IMR-90 (cell line): ENCODE measurements around the gene KLHL25. TPM values are rescaled to one million over a fixed set of nuclear protein-coding genes. Genes with fewer than 3 reads are reported as not detected.

Experiments
- ATAC-seq: fragments of 200-7000 bp; cut with Tn5 transposase; 2 replicates; pipeline ENCODE4 v1.9.1; 2020; ENCODE audit warnings: low read depth, mild to moderate bottlenecking, moderate library complexity
- BruUV-seq: library from RNA; stranded (reverse); fragments of 400-500 nt; replicated peaks from 2 replicates; lab custom pipeline; 2021; lab: Mats Ljungman, UMichigan
- CTCF ChIA-PET: fragments of 300-600 bp; formaldehyde crosslinking; extraction: SDS; loops from one replicate; lab custom pipeline; 2021; ENCODE audit warnings: antibody characterized with exemption; lab: Yijun Ruan, JAX
- POLR2A ChIA-PET: fragments of 300-600 bp; sonication (Branson Sonifier 250); formaldehyde crosslinking; loops from one replicate; lab custom pipeline; 2022; ENCODE audit warnings: antibody characterized with exemption; ENCODE audit not compliant: unreplicated experiment; lab: Charles Lee
- DNase-seq: peaks from one replicate; pipeline ENCODE4 v3.0.0; 2013
- H2AFZ ChIP-seq: replicated peaks from 2 replicates; pipeline ENCODE3; 2013; ENCODE audit warnings: low read length, mild to moderate bottlenecking; ENCODE audit not compliant: poor library complexity
- H2AK5ac ChIP-seq: 2 replicates; pipeline ENCODE4 v1.6.1; 2013; ENCODE audit warnings: low read depth, low read length, inconsistent platforms
- H2AK9ac ChIP-seq: replicated peaks from 2 replicates; pipeline ENCODE3; 2013; ENCODE audit warnings: mild to moderate bottlenecking, low read depth, low read length, moderate library complexity; ENCODE audit not compliant: poor library complexity
- H2BK120ac ChIP-seq: 2 replicates; pipeline ENCODE4 v1.6.1; 2013; ENCODE audit warnings: low read depth, low read length, inconsistent platforms
- H2BK15ac ChIP-seq: 3 replicates; pipeline ENCODE4 v1.6.1; 2013; ENCODE audit warnings: low read depth, low read length, inconsistent platforms
- H2BK20ac ChIP-seq: 2 replicates; pipeline ENCODE4 v1.6.1; 2013; ENCODE audit warnings: low read depth, mild to moderate bottlenecking, inconsistent platforms, low read length, moderate library complexity
- H2BK5ac ChIP-seq: 2 replicates; pipeline ENCODE4 v1.6.1; 2013; ENCODE audit warnings: mild to moderate bottlenecking, low read depth, low read length, inconsistent platforms; ENCODE audit not compliant: poor library complexity, severe bottlenecking
- H3K14ac ChIP-seq: replicated peaks from 2 replicates; pipeline ENCODE4 v1.6.1; 2013; ENCODE audit warnings: low read depth, low read length, inconsistent platforms
- H3K18ac ChIP-seq: 2 replicates; pipeline ENCODE4 v1.6.1; 2013; ENCODE audit warnings: low read depth, low read length, control low read depth
- H3K23ac ChIP-seq: 2 replicates; pipeline ENCODE4 v1.6.1; 2013; ENCODE audit warnings: low read depth, low read length, inconsistent platforms
- H3K27ac ChIP-seq: 2 replicates; pipeline ENCODE4 v1.5.1; 2013; ENCODE audit warnings: mild to moderate bottlenecking, control low read depth, low read length; ENCODE audit not compliant: insufficient read depth
- H3K27me3 ChIP-seq: 2 replicates; pipeline ENCODE4 v1.6.1; 2013; ENCODE audit warnings: low read length; ENCODE audit not compliant: control insufficient read depth, insufficient read depth
- H3K36me3 ChIP-seq: 2 replicates; pipeline ENCODE4 v1.6.1; 2013; ENCODE audit warnings: low read length, mixed read lengths; ENCODE audit not compliant: control insufficient read depth, insufficient read depth
- H3K4ac ChIP-seq: 2 replicates; pipeline ENCODE4 v1.6.1; 2013; ENCODE audit warnings: low read depth, low read length, inconsistent platforms
- H3K4me1 ChIP-seq: 2 replicates; pipeline ENCODE4 v1.6.1; 2013; ENCODE audit warnings: low read length, mixed read lengths; ENCODE audit not compliant: control insufficient read depth, insufficient read depth
- H3K4me2 ChIP-seq: 2 replicates; pipeline ENCODE4 v1.6.1; 2013; ENCODE audit warnings: low read depth, mild to moderate bottlenecking, control low read depth, low read length, moderate library complexity
- H3K4me3 ChIP-seq: 2 replicates; pipeline ENCODE4 v1.5.1; 2013; ENCODE audit warnings: low read depth, mild to moderate bottlenecking, control low read depth, low read length, moderate library complexity; ENCODE audit not compliant: insufficient read depth
- H3K56ac ChIP-seq: 2 replicates; pipeline ENCODE4 v1.6.1; 2013; ENCODE audit warnings: low read length, inconsistent platforms; ENCODE audit not compliant: insufficient read depth; ENCODE audit errors: extremely low read depth
- H3K79me1 ChIP-seq, 2 experiments: 2 replicates each; pipeline ENCODE4 v1.6.1; 2013; ENCODE audit warnings: low read length in 2 of 2, inconsistent platforms in 1 of 2, low read depth in 1 of 2
- H3K9ac ChIP-seq: 2 replicates; pipeline ENCODE4 v1.6.1; 2013; ENCODE audit warnings: low read depth, low read length, control low read depth
- H3K9me1 ChIP-seq: 2 replicates; pipeline ENCODE4 v1.6.1; 2013; ENCODE audit warnings: low read length, inconsistent platforms; ENCODE audit not compliant: insufficient read depth
- H3K9me3 ChIP-seq: 2 replicates; pipeline ENCODE4 v1.6.1; 2013; ENCODE audit warnings: low read length; ENCODE audit not compliant: control insufficient read depth, insufficient read depth
- H4K20me1 ChIP-seq: 2 replicates; pipeline ENCODE4 v1.6.1; 2013; ENCODE audit warnings: low read length, inconsistent platforms; ENCODE audit not compliant: insufficient read depth
- H4K5ac ChIP-seq: 2 replicates; pipeline ENCODE4 v1.6.1; 2013; ENCODE audit warnings: mild to moderate bottlenecking, low read depth, low read length, control low read depth
- H4K8ac ChIP-seq, 2 experiments: 2 replicates each; pipeline ENCODE4 v1.6.1; 2013; ENCODE audit warnings: low read depth in 2 of 2, low read length in 2 of 2, control low read depth in 1 of 2, inconsistent platforms in 1 of 2
- H4K91ac ChIP-seq: 2 replicates; pipeline ENCODE4 v1.6.1; 2013; ENCODE audit warnings: low read depth, low read length, inconsistent platforms; ENCODE audit not compliant: insufficient read depth
- BHLHE40 ChIP-seq: fragments of 150-350 bp; IDR thresholded peaks from 2 replicates; pipeline ENCODE4 v1.6.1; 2016; ENCODE audit warnings: mild to moderate bottlenecking, low read depth, low read length
- CEBPB ChIP-seq: IDR thresholded peaks from 2 replicates; pipeline ENCODE4 v1.6.1; 2012; ENCODE audit warnings: low read depth, low read length, improper control_type of control experiment
- CHD1 ChIP-seq: IDR thresholded peaks from 2 replicates; pipeline ENCODE4 v1.6.1; 2012; ENCODE audit warnings: low read depth, low read length, improper control_type of control experiment
- FOS ChIP-seq: fragments of 150-350 bp; IDR thresholded peaks from 2 replicates; pipeline ENCODE4 v1.6.1; 2016; ENCODE audit warnings: low read depth, low read length
- MAFK ChIP-seq: IDR thresholded peaks from 2 replicates; pipeline ENCODE4 v1.6.1; 2012; ENCODE audit warnings: low read depth, low read length, improper control_type of control experiment
- MAZ ChIP-seq: IDR thresholded peaks from 2 replicates; pipeline ENCODE4 v1.6.1; 2012; ENCODE audit warnings: low read depth, mild to moderate bottlenecking, low read length, improper control_type of control experiment, moderate library complexity, borderline replicate concordance
- MXI1 ChIP-seq: IDR thresholded peaks from 2 replicates; pipeline ENCODE4 v1.6.1; 2012; ENCODE audit warnings: low read depth, mild to moderate bottlenecking, low read length, moderate library complexity, borderline replicate concordance
- NFE2L2 ChIP-seq: fragments of 150-350 bp; IDR thresholded peaks from 2 replicates; pipeline ENCODE4 v1.6.1; 2016; ENCODE audit warnings: low read depth, mild to moderate bottlenecking, low read length
- POLR2A ChIP-seq: IDR thresholded peaks from 2 replicates; pipeline ENCODE4 v1.6.1; 2012; ENCODE audit warnings: mild to moderate bottlenecking, low read depth, low read length
- RAD21 ChIP-seq: IDR thresholded peaks from 2 replicates; pipeline ENCODE4 v1.6.1; 2012; ENCODE audit warnings: low read length, improper control_type of control experiment
- RCOR1 ChIP-seq: IDR thresholded peaks from 2 replicates; pipeline ENCODE4 v1.6.1; 2012; ENCODE audit warnings: mild to moderate bottlenecking, low read length, improper control_type of control experiment; ENCODE audit not compliant: insufficient replicate concordance
- RFX5 ChIP-seq: IDR thresholded peaks from 2 replicates; pipeline ENCODE4 v1.8.0; 2012; ENCODE audit warnings: low read depth, mild to moderate bottlenecking, low read length, moderate library complexity
- SMC3 ChIP-seq: fragments of 150-350 bp; IDR thresholded peaks from 2 replicates; pipeline ENCODE4 v1.6.1; 2016; ENCODE audit warnings: low read depth, mild to moderate bottlenecking, antibody characterized with exemption, low read length, moderate library complexity
- WGBS, 2 experiments: methylation state at CpG; one replicate each; pipeline versions ENCODE4 v1.1.5 to v1.1.7; 2013; ENCODE audit warnings: missing lambda C conversion rate in 2 of 2; ENCODE audit not compliant: insufficient read length in 1 of 2; ENCODE audit errors: extremely low coverage in 2 of 2; 5-methylcytosine and 5-hydroxymethylcytosine counted together
- dilution Hi-C: fragments of 300-500 bp; cut with HindIII; formaldehyde crosslinking; loops from one replicate; pipeline ENCODE4 v1.14.3; 2018; ENCODE audit warnings: low sequenced_read_pairs; ENCODE audit not compliant: unreplicated experiment
- in situ Hi-C: fragments of 300-500 bp; cut with MboI; formaldehyde crosslinking; loops from 3 replicates; pipeline ENCODE4 v1.14.3; 2019; ENCODE audit warnings: low sequenced_read_pairs, inconsistent platforms, mixed read lengths
- intact Hi-C: fragments of 100-400 bp; cut with micrococcal nuclease; formaldehyde crosslinking; loops from 2 replicates; pipeline ENCODE4 v1.10.0; 2022
- polyA plus RNA-seq, 3 experiments: library from polyadenylated mRNA; depleted of rRNA; stranded (reverse); fragments of >200 nt; gene quantifications; 2 replicates each; pipeline ENCODE4 v1.2.3, GENCODE V29; 2012; ENCODE audit warnings: low replicate concordance in 1 of 3
- total RNA-seq: library from RNA; depleted of rRNA; stranded (reverse); fragments of >200 nt; gene quantifications from 2 replicates; pipeline ENCODE4 v1.2.3, GENCODE V29; 2012
- TF ChIP-seq, protein P1 (sequence below): fragments of 150-350 bp; IDR thresholded peaks from 2 replicates; pipeline ENCODE4 v1.6.1; 2016; ENCODE audit warnings: low read depth, mild to moderate bottlenecking, low read length, moderate library complexity, borderline replicate concordance
- TF ChIP-seq, protein P2 (sequence below): conservative IDR thresholded peaks from 2 replicates; pipeline ENCODE4 v1.5.1; 2012; ENCODE audit warnings: mild to moderate bottlenecking, low read depth, low read length, improper control_type of control experiment
- TF ChIP-seq, protein P3 (sequence below): fragments of 150-350 bp; IDR thresholded peaks from 2 replicates; pipeline ENCODE4 v1.6.1; 2017; ENCODE audit warnings: mild to moderate bottlenecking, antibody characterized with exemption, low read length, low read depth

Gene KLHL25
- total and polyA plus RNA-seq, 2 of the 4 experiments (the other 2 are of a cell fraction) = 2.7 to 5.6 TPM

DNA sequence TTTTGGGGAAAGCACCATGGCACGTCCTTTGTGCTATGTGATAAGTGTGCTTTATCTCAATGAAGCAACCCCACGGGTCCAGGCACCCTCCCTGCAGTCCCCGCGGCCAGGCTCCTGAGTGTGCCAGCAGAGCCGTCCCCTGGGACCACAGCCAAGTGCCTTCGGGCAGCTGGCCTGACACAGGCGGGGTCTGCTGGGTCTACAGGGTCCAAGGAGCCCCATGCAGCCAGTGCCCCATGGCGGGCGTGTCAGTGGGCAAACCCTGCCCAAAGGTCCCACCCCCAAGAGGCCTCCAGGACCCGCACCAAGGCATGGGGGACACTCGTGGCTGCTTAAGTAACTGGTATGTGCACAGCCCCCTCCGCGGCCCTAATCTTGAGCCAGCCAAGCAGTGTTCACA, 35.3 kb downstream of the KLHL25 start:
- Histone ChIP-seq H3K56ac (no peak overlapping the region), H3K27me3 (no peaks in the 10 kb centered on the region), H2BK120ac (no peak overlapping the region), H4K8ac (no peak overlapping the region), H3K4me2 (no peak overlapping the region), H2BK15ac (no peak overlapping the region), H3K9ac (no peak overlapping the region), H4K5ac (no peak overlapping the region), H3K9me1 (0 out of 2 replicates have a peak, but pooled peaks cover 3% of the 10 kb centered on the region), H3K4me1 (no peaks in the 10 kb centered on the region; the same call in 1 of the 2 replicates), H3K79me1 (peaks cover 0 to 8% of the 10 kb centered on the region in 2 experiments; a peak in 1 of 4 replicates), H3K4ac (no peak overlapping the region), H3K18ac (no peak overlapping the region), H2AFZ (no peak overlapping the region), H3K4me3 (no peak overlapping the region), H3K27ac (no peak overlapping the region), H3K14ac (no peak overlapping the region), H2BK5ac (no peak overlapping the region), H3K9me3 (no peaks in the 10 kb centered on the region), H2AK9ac (no peak overlapping the region), H2BK20ac (no peak overlapping the region), H3K23ac (no peak overlapping the region), H2AK5ac (no peak overlapping the region), H3K36me3 (peaks cover 7% of the 10 kb centered on the region; the same call in 1 of the 2 replicates), H4K91ac (no peak overlapping the region), H4K20me1 (peaks cover 13% of the 10 kb centered on the region; the same call in 1 of the 2 replicates)
- ChIA-PET CTCF (no interaction called here), POLR2A (no interaction called here)
- no peak for ATAC-seq
- no peak for DNase-seq
- dilution Hi-C loops = no loop called here
- intact Hi-C loops = no loop called here
- TF ChIP-seq, protein P1, sequence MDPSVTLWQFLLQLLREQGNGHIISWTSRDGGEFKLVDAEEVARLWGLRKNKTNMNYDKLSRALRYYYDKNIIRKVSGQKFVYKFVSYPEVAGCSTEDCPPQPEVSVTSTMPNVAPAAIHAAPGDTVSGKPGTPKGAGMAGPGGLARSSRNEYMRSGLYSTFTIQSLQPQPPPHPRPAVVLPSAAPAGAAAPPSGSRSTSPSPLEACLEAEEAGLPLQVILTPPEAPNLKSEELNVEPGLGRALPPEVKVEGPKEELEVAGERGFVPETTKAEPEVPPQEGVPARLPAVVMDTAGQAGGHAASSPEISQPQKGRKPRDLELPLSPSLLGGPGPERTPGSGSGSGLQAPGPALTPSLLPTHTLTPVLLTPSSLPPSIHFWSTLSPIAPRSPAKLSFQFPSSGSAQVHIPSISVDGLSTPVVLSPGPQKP = no peak
- no peak for TF ChIP-seq RCOR1
- TF ChIP-seq RAD21 = no peak
- TF ChIP-seq RFX5 = no peak
- no peak for TF ChIP-seq POLR2A
- TF ChIP-seq SMC3 = no peak
- TF ChIP-seq CHD1 = no peak
- no peak for TF ChIP-seq MXI1
- no peak for TF ChIP-seq MAFK
- no peak for TF ChIP-seq BHLHE40
- no peak for TF ChIP-seq CEBPB
- TF ChIP-seq NFE2L2 = no peak
- no peak for TF ChIP-seq FOS
- TF ChIP-seq, protein P2, sequence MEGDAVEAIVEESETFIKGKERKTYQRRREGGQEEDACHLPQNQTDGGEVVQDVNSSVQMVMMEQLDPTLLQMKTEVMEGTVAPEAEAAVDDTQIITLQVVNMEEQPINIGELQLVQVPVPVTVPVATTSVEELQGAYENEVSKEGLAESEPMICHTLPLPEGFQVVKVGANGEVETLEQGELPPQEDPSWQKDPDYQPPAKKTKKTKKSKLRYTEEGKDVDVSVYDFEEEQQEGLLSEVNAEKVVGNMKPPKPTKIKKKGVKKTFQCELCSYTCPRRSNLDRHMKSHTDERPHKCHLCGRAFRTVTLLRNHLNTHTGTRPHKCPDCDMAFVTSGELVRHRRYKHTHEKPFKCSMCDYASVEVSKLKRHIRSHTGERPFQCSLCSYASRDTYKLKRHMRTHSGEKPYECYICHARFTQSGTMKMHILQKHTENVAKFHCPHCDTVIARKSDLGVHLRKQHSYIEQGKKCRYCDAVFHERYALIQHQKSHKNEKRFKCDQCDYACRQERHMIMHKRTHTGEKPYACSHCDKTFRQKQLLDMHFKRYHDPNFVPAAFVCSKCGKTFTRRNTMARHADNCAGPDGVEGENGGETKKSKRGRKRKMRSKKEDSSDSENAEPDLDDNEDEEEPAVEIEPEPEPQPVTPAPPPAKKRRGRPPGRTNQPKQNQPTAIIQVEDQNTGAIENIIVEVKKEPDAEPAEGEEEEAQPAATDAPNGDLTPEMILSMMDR = no peak
- TF ChIP-seq, protein P3, sequence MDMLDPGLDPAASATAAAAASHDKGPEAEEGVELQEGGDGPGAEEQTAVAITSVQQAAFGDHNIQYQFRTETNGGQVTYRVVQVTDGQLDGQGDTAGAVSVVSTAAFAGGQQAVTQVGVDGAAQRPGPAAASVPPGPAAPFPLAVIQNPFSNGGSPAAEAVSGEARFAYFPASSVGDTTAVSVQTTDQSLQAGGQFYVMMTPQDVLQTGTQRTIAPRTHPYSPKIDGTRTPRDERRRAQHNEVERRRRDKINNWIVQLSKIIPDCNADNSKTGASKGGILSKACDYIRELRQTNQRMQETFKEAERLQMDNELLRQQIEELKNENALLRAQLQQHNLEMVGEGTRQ = no peak
- no peak for TF ChIP-seq MAZ
- 100% methylated on average over 1 of the region's 13 CpGs; no CpG with 5 or more reads in 1 of the 2 experiments for WGBS, 2 experiments
- no TSS peak for BruUV-seq
- in situ Hi-C loops = no loop called here
